K562 (cell line): ENCODE results near the gene MAP1S. TPM values are rescaled to one million over a fixed set of nuclear protein-coding genes. Genes with fewer than 3 reads are reported as not detected.
A peak's percentile ranks its signal among the peaks of the same experiment; 100 is the strongest.

Experiments
- BACH1 ChIP-seq: fragments of 200-800 bp; sonication (Bioruptor generic); IDR thresholded peaks from 2 replicates; pipeline ENCODE4 v1.6.1; 2016; ENCODE audit warnings: missing genetic modification characterization, missing compliant biosample characterization
- BDP1 ChIP-seq: IDR thresholded peaks from 3 replicates; pipeline ENCODE4 v1.6.1; 2011; ENCODE audit not compliant: insufficient read length, insufficient read depth
- KDM1A ChIP-seq, 2 experiments: fragments of 450-650 bp; IDR thresholded peaks; 2 replicates each; pipeline ENCODE4 v1.6.1; 2016; ENCODE audit warnings: mild to moderate bottlenecking in 2 of 2
- MYNN ChIP-seq, 2 experiments: sonication (generic); formaldehyde crosslinking in 1 of 2; IDR thresholded peaks; 2 replicates each; pipeline versions ENCODE4 v1.5.0 to v1.6.1; 2016 to 2020; ENCODE audit warnings: antibody characterized with exemption in 1 of 2, missing genetic modification reagents in 1 of 2
- PPARD ChIP-seq: fragments of 250-450 bp; sonication (Bioruptor Pico); IDR thresholded peaks from 2 replicates; pipeline ENCODE4 v1.8.0; 2022; ENCODE audit warnings: inconsistent platforms, mild to moderate bottlenecking, moderate library complexity
- RBM25 ChIP-seq: fragments of 200-400 bp; formaldehyde crosslinking; IDR thresholded peaks from 2 replicates; pipeline ENCODE4 v1.6.1; 2018; ENCODE audit warnings: low read length, low read depth, moderate library complexity; ENCODE audit not compliant: severe bottlenecking
- SLC30A9 ChIP-seq: fragments of 250-450 bp; sonication (Bioruptor Pico); IDR thresholded peaks from 2 replicates; pipeline ENCODE4 v1.8.0; 2022; ENCODE audit warnings: mild to moderate bottlenecking, moderate library complexity
- SOX6 ChIP-seq: fragments of 450-650 bp; IDR thresholded peaks from 2 replicates; pipeline ENCODE4 v1.6.1; 2014; ENCODE audit warnings: mild to moderate bottlenecking
- TCF3 ChIP-seq: sonication (generic); formaldehyde crosslinking; IDR thresholded peaks from 2 replicates; pipeline ENCODE4 v1.4.0; 2020; ENCODE audit warnings: mild to moderate bottlenecking, missing genetic modification reagents
- TOE1 ChIP-seq, 2 experiments: fragments of 450-650 bp in 1 of 2; sonication (generic) in 1 of 2; formaldehyde crosslinking in 1 of 2; IDR thresholded peaks; 2 replicates each; pipeline versions ENCODE4 v1.7.1 to v1.8.0; 2016 to 2022; ENCODE audit warnings: borderline replicate concordance in 2 of 2, mild to moderate bottlenecking in 2 of 2, antibody characterized with exemption in 1 of 2, inconsistent platforms in 1 of 2, low read depth in 1 of 2, missing genetic modification reagents in 1 of 2, moderate library complexity in 1 of 2
- XRCC5 ChIP-seq: fragments of 200-400 bp; formaldehyde crosslinking; IDR thresholded peaks from 2 replicates; pipeline ENCODE4 v1.6.1; 2017; ENCODE audit warnings: low read depth, mild to moderate bottlenecking, low read length
- ZNF12 ChIP-seq: sonication (generic); formaldehyde crosslinking; IDR thresholded peaks from 2 replicates; pipeline ENCODE4 v1.4.0; 2020; ENCODE audit warnings: mild to moderate bottlenecking, missing genetic modification reagents
- ZNF212 ChIP-seq: fragments of 450-650 bp; formaldehyde crosslinking; IDR thresholded peaks from 2 replicates; pipeline ENCODE4 v1.4.0; 2020; ENCODE audit warnings: mild to moderate bottlenecking
- ZNF354B ChIP-seq: fragments of 250-450 bp; sonication (Bioruptor Pico); IDR thresholded peaks from 2 replicates; pipeline ENCODE4 v1.4.0; 2020
- ZSCAN29 ChIP-seq: fragments of 450-650 bp; IDR thresholded peaks from 2 replicates; pipeline ENCODE4 v1.6.1; 2017
- polyA plus RNA-seq, 8 experiments: library from polyadenylated mRNA; depleted of rRNA in 4 of 8; stranded (reverse) in 5 of 8; unstranded in 3 of 8; fragments of >200 nt; fragmentation: Nextera tagmentation in 2 of 8; fragmentation: Illumina TruSeq in 1 of 8; extraction: Ambion mirVana in 2 of 8; extraction: Trizol in 1 of 8; gene quantifications; 2 replicates each; pipeline versions ENCODE4 v1.2.1 to v1.2.3, GENCODE V29; 2011 to 2014; ENCODE audit warnings: inconsistent platforms in 1 of 8, missing spikeins in 1 of 8
- total RNA-seq, 7 experiments: library from RNA; depleted of rRNA in 6 of 7; stranded (reverse); fragments of >200 nt in 6 of 7; fragmentation: Illumina TruSeq in 2 of 7; extraction: Trizol in 2 of 7; gene quantifications; 2 replicates each; pipeline versions ENCODE4 v1.2.1 to v1.2.3, GENCODE V29; 2011 to 2021; ENCODE audit warnings: low replicate concordance in 1 of 7
- TF ChIP-seq, protein P1 (sequence below), 2 experiments: fragments of 200-800 bp in 1 of 2; sonication (Bioruptor generic) in 1 of 2; sonication (generic) in 1 of 2; formaldehyde crosslinking in 1 of 2; IDR thresholded peaks in 1 of 2; conservative IDR thresholded peaks in 1 of 2; 2 replicates each; pipeline versions ENCODE4 v1.5.0 to v1.6.1; 2016 to 2020; ENCODE audit warnings: missing compliant biosample characterization in 1 of 2, missing genetic modification characterization in 1 of 2, missing genetic modification reagents in 1 of 2
- TF ChIP-seq, protein P2 (sequence below), 2 experiments: fragments of 450-650 bp; conservative IDR thresholded peaks; 2 replicates each; pipeline ENCODE4 v1.6.1; 2017; ENCODE audit warnings: mild to moderate bottlenecking in 2 of 2, moderate library complexity in 2 of 2
- TF ChIP-seq, protein P3 (sequence below): fragments of 450-650 bp; formaldehyde crosslinking; IDR thresholded peaks from 2 replicates; pipeline ENCODE4 v1.4.0; 2020; ENCODE audit warnings: mild to moderate bottlenecking, mixed read lengths
- TF ChIP-seq, protein P4 (sequence below): IDR thresholded peaks from 2 replicates; pipeline ENCODE4 v1.6.1; 2012; ENCODE audit warnings: low read depth, low read length, improper control_type of control experiment, borderline replicate concordance

Gene MAP1S
- total and polyA plus RNA-seq, 9 of the 15 experiments (the other 6 are each of a cell fraction or from before 2014, with no cell fraction given) = 2.0 to 81.0 (median 9.5) TPM

DNA sequence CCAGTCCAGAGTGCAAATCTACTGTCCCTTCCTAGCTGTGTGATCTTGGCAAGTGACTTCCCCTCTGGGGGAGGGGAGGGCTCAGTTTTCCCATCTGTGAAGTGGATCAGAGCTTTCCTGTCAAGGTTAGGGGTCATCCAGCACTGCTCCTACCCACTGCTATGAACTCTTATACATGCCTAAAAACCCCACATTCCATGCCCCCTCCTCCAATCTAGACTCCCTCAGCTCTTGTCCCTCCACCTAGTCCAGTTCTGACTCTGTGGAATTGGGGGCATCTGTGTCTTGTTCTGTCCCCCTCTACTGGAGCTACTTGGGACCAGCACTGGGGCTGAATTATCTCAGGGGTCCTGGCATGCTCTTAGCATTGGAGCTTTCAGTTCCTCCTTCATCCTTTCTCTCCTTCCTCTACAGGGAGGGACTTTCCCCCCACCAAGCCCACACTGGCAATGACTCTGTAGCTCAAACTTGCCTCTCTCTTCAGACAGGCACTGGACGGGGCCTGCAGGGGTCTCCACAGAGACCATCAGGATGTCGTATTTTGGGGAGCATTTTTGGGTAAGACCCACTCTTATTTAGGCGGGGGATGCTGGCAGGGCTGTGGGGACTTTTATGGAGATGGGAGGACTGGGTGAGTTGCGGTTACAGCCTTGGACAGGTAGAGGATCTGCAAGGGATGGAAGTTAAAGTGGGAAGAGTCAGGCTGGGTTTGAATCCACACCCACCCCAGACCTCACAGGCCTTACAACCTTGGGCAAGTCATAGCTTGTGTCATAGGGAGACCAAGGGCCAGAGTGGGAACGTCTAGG lies 35.6 kb downstream of the MAP1S start (continued):
- TF ChIP-seq, protein P1, sequence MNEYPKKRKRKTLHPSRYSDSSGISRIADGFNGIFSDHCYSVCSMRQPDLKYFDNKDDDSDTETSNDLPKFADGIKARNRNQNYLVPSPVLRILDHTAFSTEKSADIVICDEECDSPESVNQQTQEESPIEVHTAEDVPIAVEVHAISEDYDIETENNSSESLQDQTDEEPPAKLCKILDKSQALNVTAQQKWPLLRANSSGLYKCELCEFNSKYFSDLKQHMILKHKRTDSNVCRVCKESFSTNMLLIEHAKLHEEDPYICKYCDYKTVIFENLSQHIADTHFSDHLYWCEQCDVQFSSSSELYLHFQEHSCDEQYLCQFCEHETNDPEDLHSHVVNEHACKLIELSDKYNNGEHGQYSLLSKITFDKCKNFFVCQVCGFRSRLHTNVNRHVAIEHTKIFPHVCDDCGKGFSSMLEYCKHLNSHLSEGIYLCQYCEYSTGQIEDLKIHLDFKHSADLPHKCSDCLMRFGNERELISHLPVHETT (CRISPR knock-in tag; conservative IDR thresholded peaks at IDR 0.05 in 1 of 2, IDR thresholded peaks at IDR 0.05 in 1 of 2) = no peak
- TF ChIP-seq RBM25 (peak; percentile 66), ZNF212 (CRISPR knock-in tag) (no peak), ZNF354B (CRISPR knock-in tag) (no peak), TOE1 (IDR thresholded peaks at IDR 0.05; ENCODE audit: borderline replicate concordance) (no peak), TOE1 (CRISPR knock-in tag; IDR thresholded peaks at IDR 0.05; ENCODE audit: borderline replicate concordance, low read depth) (no peak), SLC30A9 (CRISPR knock-in tag) (no peak), BACH1 (tag) (no peak), SOX6 (no peak), XRCC5 (no peak), ZSCAN29 (no peak), MYNN (IDR thresholded peaks at IDR 0.05) (peak; percentile 100), MYNN (CRISPR knock-in tag; IDR thresholded peaks at IDR 0.05) (peak; percentile 94), BDP1 (no peak), KDM1A (IDR thresholded peaks at IDR 0.05) (0 out of 4 replicates have a peak, but pooled peaks of 1 of the 2 experiments have one; percentile 27), ZNF12 (CRISPR knock-in tag) (no peak), TCF3 (no peak), PPARD (CRISPR knock-in tag) (no peak)
- TF ChIP-seq, protein P2, sequence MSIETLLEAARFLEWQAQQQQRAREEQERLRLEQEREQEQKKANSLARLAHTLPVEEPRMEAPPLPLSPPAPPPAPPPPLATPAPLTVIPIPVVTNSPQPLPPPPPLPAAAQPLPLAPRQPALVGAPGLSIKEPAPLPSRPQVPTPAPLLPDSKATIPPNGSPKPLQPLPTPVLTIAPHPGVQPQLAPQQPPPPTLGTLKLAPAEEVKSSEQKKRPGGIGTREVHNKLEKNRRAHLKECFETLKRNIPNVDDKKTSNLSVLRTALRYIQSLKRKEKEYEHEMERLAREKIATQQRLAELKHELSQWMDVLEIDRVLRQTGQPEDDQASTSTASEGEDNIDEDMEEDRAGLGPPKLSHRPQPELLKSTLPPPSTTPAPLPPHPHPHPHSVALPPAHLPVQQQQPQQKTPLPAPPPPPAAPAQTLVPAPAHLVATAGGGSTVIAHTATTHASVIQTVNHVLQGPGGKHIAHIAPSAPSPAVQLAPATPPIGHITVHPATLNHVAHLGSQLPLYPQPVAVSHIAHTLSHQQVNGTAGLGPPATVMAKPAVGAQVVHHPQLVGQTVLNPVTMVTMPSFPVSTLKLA (conservative IDR thresholded peaks at IDR 0.05) = no peak
- TF ChIP-seq, protein P3, sequence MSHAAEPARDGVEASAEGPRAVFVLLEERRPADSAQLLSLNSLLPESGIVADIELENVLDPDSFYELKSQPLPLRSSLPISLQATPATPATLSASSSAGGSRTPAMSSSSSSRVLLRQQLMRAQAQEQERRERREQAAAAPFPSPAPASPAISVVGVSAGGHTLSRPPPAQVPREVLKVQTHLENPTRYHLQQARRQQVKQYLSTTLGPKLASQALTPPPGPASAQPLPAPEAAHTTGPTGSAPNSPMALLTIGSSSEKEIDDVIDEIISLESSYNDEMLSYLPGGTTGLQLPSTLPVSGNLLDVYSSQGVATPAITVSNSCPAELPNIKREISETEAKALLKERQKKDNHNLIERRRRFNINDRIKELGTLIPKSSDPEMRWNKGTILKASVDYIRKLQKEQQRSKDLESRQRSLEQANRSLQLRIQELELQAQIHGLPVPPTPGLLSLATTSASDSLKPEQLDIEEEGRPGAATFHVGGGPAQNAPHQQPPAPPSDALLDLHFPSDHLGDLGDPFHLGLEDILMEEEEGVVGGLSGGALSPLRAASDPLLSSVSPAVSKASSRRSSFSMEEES = no peak
- TF ChIP-seq, protein P4, sequence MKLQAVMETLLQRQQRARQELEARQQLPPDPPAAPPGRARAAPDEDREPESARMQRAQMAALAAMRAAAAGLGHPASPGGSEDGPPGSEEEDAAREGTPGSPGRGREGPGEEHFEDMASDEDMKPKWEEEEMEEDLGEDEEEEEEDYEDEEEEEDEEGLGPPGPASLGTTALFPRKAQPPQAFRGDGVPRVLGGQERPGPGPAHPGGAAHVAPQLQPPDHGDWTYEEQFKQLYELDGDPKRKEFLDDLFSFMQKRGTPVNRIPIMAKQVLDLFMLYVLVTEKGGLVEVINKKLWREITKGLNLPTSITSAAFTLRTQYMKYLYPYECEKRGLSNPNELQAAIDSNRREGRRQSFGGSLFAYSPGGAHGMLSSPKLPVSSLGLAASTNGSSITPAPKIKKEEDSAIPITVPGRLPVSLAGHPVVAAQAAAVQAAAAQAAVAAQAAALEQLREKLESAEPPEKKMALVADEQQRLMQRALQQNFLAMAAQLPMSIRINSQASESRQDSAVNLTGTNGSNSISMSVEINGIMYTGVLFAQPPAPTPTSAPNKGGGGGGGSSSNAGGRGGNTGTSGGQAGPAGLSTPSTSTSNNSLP = no peak
